ENCODE measurements around the gene PCCA. TPM values are rescaled to one million over a fixed set of nuclear protein-coding genes. Genes with fewer than 3 reads are reported as not detected.

PCCA gene
- polyA plus RNA-seq, 2 of the 4 experiments (the other 2 are of a cell fraction) = 13.2 to 13.7 TPM

DNA sequence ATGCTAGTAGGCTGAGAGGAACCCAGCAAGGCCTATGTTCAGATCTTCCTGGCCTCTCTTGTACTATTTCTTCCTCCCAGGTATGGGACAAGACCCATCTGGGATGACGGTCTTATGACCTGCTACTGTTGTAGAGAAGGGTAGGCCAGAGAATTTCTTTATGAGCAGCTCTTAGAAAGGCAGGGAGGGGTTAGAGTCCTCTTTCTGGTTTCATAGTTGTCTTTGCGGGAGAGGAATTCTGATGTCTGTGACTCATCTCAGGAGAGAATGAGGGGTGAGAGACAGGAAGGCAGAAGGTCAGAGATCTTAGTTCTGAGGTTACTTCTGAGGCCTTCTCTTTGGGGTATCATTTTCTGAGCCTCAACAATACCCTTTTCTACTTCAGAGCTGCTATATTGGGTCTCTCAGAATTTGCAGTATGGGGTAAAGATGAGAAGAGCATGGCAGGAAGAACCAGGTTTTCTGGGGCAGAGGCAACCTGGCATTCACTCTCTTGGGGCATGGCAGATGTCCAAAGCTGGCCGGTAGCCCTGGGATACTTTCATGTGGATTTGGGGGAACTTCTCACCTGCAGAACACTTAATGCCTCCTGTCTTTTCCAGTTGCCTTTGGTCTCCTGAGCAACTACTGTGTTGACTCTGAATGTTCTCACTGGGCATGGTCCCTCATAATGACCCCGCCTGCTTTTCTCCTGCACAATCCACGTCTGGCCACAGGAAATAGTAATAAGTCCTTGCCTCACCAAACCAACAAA, 345.3 kb downstream of the PCCA start:
- H3K4me3 ChIP-seq = no peak overlapping the region
- ChIA-PET POLR2A (no interaction called here), CTCF (interaction anchor here (1.6 kb wide), 1 partner anchor 81 kb away, joined by 3 read pairs; no protein-coding TSS in a partner anchor)
- H3K4me1 ChIP-seq = peaks cover 21% of the 10 kb centered on the region
- TF ChIP-seq ZNF302 (CRISPR knock-in tag; IDR thresholded peaks at IDR 0.05) = no peak
- TF ChIP-seq HEYL (CRISPR knock-in tag; IDR thresholded peaks at IDR 0.05) = no peak
- TF ChIP-seq NR3C1 (IDR thresholded peaks at IDR 0.05) = no peak
- no peak for TF ChIP-seq RFX5 (IDR thresholded peaks at IDR 0.05)
- TF ChIP-seq FOSL2 (IDR thresholded peaks at IDR 0.05) = no peak
- TF ChIP-seq FOSL2 (CRISPR knock-in tag; IDR thresholded peaks at IDR 0.05) = peak; percentile 38; the same call in 1 of the 2 replicates
- WGBS (ENCODE audit: missing lambda C conversion rate) = 41% methylated on average over 4 of the region's 5 CpGs
- peak overlapping the region; percentile 23 to 84; a peak in 5 of 6 replicates for H3K27ac ChIP-seq
- H3K9me3 ChIP-seq = no peaks in the 10 kb centered on the region
- DNase-seq (ENCODE audit: low read depth in 1 of 2, low spot score in 1 of 2) = peak in 1 of 2 experiments; percentile 37
- peak overlapping the region; percentile 43 for H3K4me2 ChIP-seq
- no peak for FAIRE-seq
- peak; percentile 54 to 84; a peak in 3 of 6 replicates for ATAC-seq

DNA sequence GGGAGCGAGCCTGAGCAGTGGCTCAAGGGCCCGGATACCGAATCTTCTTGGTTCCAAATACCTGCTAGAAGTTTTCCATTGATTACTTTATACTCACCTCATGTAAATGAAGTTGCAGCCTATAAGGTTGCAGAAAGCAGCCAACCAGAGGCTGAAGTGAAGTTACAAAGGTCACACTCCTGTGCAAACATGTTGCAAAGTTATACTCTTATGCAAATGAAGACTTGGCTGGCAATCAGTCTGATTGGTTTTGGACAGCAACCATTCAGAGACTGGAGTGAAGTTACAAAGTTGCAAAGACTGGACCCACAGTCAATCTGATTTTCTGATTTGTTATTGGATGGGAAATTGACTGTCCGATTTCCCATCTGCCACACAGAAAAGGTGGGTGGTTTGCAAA, 347.2 kb downstream of the PCCA start:
- ATAC-seq (no peak), FAIRE-seq (no peak), DNase-seq (ENCODE audit: low read depth in 1 of 2, low spot score in 1 of 2) (no peak)
- Histone ChIP-seq H3K4me2 (no peak overlapping the region), H3K4me3 (no peak overlapping the region), H3K27ac (no peak overlapping the region), H3K4me1 (peaks cover 40% of the 10 kb centered on the region), H3K9me3 (no peaks in the 10 kb centered on the region)
- POLR2A ChIA-PET = no interaction called here
- CTCF ChIA-PET = interaction anchor here (1.6 kb wide), 1 partner anchor 79 kb away, joined by 3 read pairs; no protein-coding TSS in a partner anchor
- TF ChIP-seq CHD2 (IDR thresholded peaks at IDR 0.05; ENCODE audit: low read length, partially characterized antibody) (no peak), MAFK (IDR thresholded peaks at IDR 0.05; ENCODE audit: partially characterized antibody) (no peak), MAZ (IDR thresholded peaks at IDR 0.05; ENCODE audit: borderline replicate concordance, low read depth, low read length) (no peak), BHLHE40 (IDR thresholded peaks at IDR 0.05; ENCODE audit: low read depth, low read length) (no peak), HMGXB4 (CRISPR knock-in tag; IDR thresholded peaks at IDR 0.05; ENCODE audit: borderline replicate concordance) (no peak), TP53 (CRISPR knock-in tag; IDR thresholded peaks at IDR 0.05) (no peak), SREBF2 (IDR thresholded peaks at IDR 0.05) (no peak), ESRRA (IDR thresholded peaks at IDR 0.05; ENCODE audit: borderline replicate concordance, low read length) (no peak), HOXB5 (CRISPR knock-in tag; IDR thresholded peaks at IDR 0.05) (no peak), ATOH8 (CRISPR knock-in tag; IDR thresholded peaks at IDR 0.05; ENCODE audit: low read depth) (no peak), ZNF302 (CRISPR knock-in tag; IDR thresholded peaks at IDR 0.05) (no peak), PHF8 (IDR thresholded peaks at IDR 0.05; ENCODE audit: borderline replicate concordance, low read depth) (no peak), EHF (CRISPR knock-in tag; IDR thresholded peaks at IDR 0.05) (no peak)
- WGBS (ENCODE audit: missing lambda C conversion rate) = 97% methylated on average over 4 of the region's 4 CpGs

DNA sequence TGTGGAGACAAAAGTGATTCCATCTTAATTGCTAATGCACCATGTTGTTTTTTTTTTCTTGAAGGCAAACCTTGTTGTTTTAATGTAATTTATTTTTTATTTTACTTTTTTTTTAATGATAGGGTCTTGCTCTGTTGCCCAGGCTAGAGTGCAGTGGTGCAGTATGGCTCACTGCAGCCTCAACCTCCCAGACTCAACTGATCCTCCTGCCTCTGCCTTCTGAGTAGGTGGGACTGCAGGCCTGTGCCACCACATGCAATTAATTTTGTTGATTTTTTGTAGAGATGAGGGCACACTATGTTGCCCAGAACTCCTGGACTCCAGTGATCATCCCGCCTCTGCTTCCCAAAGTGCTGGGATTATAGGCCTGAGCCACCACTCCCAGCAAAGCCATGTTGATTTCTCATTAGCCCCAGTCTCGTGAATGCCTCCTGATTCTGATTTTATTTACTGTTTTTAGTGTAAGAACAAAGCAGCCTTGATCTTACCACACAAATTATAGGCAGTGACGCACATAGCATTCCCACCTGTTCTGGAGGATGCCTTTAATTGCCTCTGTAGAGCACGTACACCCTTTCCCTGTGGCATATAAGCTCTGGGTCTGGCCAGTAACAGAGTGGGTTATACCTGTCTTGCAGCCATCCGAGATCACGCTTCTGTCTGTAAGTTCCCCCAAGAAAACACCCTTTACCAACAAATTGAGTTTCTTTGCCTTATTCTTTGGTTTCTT, 349.3 kb downstream of the PCCA start:
- no peak for FAIRE-seq
- H3K4me3 ChIP-seq = no peak overlapping the region
- no peak for TF ChIP-seq NPAS2 (CRISPR knock-in tag; IDR thresholded peaks at IDR 0.05; ENCODE audit: borderline replicate concordance)
- TF ChIP-seq FOSB (CRISPR knock-in tag; IDR thresholded peaks at IDR 0.05) = no peak
- TF ChIP-seq EHF (CRISPR knock-in tag; IDR thresholded peaks at IDR 0.05) = no peak
- no peak for TF ChIP-seq CHD2 (IDR thresholded peaks at IDR 0.05; ENCODE audit: low read length, partially characterized antibody)
- TF ChIP-seq CHD4 (IDR thresholded peaks at IDR 0.05; ENCODE audit: borderline replicate concordance) = no peak
- no peak for TF ChIP-seq HOXA7 (CRISPR knock-in tag; IDR thresholded peaks at IDR 0.05)
- no peak for TF ChIP-seq TFCP2L1 (CRISPR knock-in tag; IDR thresholded peaks at IDR 0.05)
- no peak for TF ChIP-seq POLR2AphosphoS2 (conservative IDR thresholded peaks at IDR 0.05; ENCODE audit: low read length)
- TF ChIP-seq TP53 (CRISPR knock-in tag; IDR thresholded peaks at IDR 0.05) = no peak
- no peak for TF ChIP-seq ESRRA (IDR thresholded peaks at IDR 0.05; ENCODE audit: borderline replicate concordance, low read length)
- no peak for TF ChIP-seq MYC (IDR thresholded peaks at IDR 0.05; ENCODE audit: borderline replicate concordance, low read length)
- TF ChIP-seq ZNF302 (CRISPR knock-in tag; IDR thresholded peaks at IDR 0.05) = no peak
- no peak for TF ChIP-seq BCL3 (IDR thresholded peaks at IDR 0.05)
- TF ChIP-seq KDM5A (IDR thresholded peaks at IDR 0.05) = no peak
- no peak for TF ChIP-seq RARB (CRISPR knock-in tag; IDR thresholded peaks at IDR 0.05)
- no peak for TF ChIP-seq EP300 (IDR thresholded peaks at IDR 0.05)
- peaks cover 56% of the 10 kb centered on the region for H3K4me1 ChIP-seq
- CTCF ChIA-PET = interaction anchor here (1.0 kb wide), 1 partner anchor 781 kb away, joined by 3 read pairs; no protein-coding TSS in a partner anchor
- H3K27ac ChIP-seq = peak overlapping the region in 1 of 2 experiments; percentile 81; a peak in 2 of 6 replicates
- H3K4me2 ChIP-seq = no peak overlapping the region
- 96% methylated on average over 6 of the region's 6 CpGs for WGBS (ENCODE audit: missing lambda C conversion rate)
- POLR2A ChIA-PET = no interaction called here
- no peak for ATAC-seq
- no peak for DNase-seq (ENCODE audit: low read depth in 1 of 2, low spot score in 1 of 2)
- no peaks in the 10 kb centered on the region for H3K9me3 ChIP-seq

Data from A549 (cell line).